H9 (cell line): ENCODE results near the gene ALDH1L1. TPM values are rescaled to one million over a fixed set of nuclear protein-coding genes. Genes with fewer than 3 reads are reported as not detected.

Experiments used
- DNase-seq: peaks from one replicate; pipeline ENCODE4 v3.0.0-alpha.2; 2017
- H2AFZ ChIP-seq: one replicate; pipeline ENCODE4 v1.6.1; 2013; ENCODE audit warnings: mild to moderate bottlenecking, low read length, control low read depth, moderate library complexity
- H2AK5ac ChIP-seq: 2 replicates; pipeline ENCODE4 v1.6.1; 2013; ENCODE audit warnings: low read length, control low read depth, mixed read lengths; ENCODE audit not compliant: insufficient read length
- H2BK120ac ChIP-seq: one replicate; pipeline ENCODE4 v1.6.1; 2013; ENCODE audit warnings: low read depth, mild to moderate bottlenecking, low read length, control low read depth, inconsistent platforms; ENCODE audit not compliant: poor library complexity, severe bottlenecking
- H2BK12ac ChIP-seq: 2 replicates; pipeline ENCODE4 v1.6.1; 2013; ENCODE audit warnings: low read length, control low read depth, mixed read lengths, low read depth; ENCODE audit not compliant: insufficient read length
- H2BK15ac ChIP-seq: 2 replicates; pipeline ENCODE4 v1.6.1; 2013; ENCODE audit warnings: low read depth, low read length, control low read depth
- H2BK20ac ChIP-seq: one replicate; pipeline ENCODE4 v1.6.1; 2013; ENCODE audit warnings: low read depth, mild to moderate bottlenecking, low read length, control low read depth, inconsistent platforms; ENCODE audit not compliant: poor library complexity, severe bottlenecking
- H2BK5ac ChIP-seq: 2 replicates; pipeline ENCODE4 v1.6.1; 2013; ENCODE audit warnings: low read length, control low read depth, mixed read lengths; ENCODE audit not compliant: insufficient read length
- H3K14ac ChIP-seq: 2 replicates; pipeline ENCODE4 v1.6.1; 2013; ENCODE audit warnings: low read length, control low read depth; ENCODE audit not compliant: insufficient read depth
- H3K18ac ChIP-seq: 2 replicates; pipeline ENCODE4 v1.6.1; 2013; ENCODE audit warnings: low read depth, mild to moderate bottlenecking, mixed read lengths, low read length, control low read depth; ENCODE audit not compliant: insufficient read length
- H3K23ac ChIP-seq: 2 replicates; pipeline ENCODE4 v1.6.1; 2013; ENCODE audit warnings: low read length, control low read depth, mixed read lengths, low read depth; ENCODE audit not compliant: insufficient read length
- H3K23me2 ChIP-seq: 2 replicates; pipeline ENCODE4 v1.6.1; 2013; ENCODE audit warnings: low read depth, mild to moderate bottlenecking, mixed read lengths, low read length, control low read depth; ENCODE audit not compliant: insufficient read length, poor library complexity, severe bottlenecking
- H3K27ac ChIP-seq: 2 replicates; pipeline ENCODE4 v1.5.1; 2013; ENCODE audit warnings: low read length, control low read depth, mixed read lengths, low read depth; ENCODE audit not compliant: insufficient read length
- H3K27me3 ChIP-seq: 2 replicates; pipeline ENCODE4 v1.6.1; 2013; ENCODE audit warnings: low read length, control low read depth, inconsistent platforms; ENCODE audit not compliant: insufficient read depth
- H3K4ac ChIP-seq: 2 replicates; pipeline ENCODE4 v1.6.1; 2013; ENCODE audit warnings: low read depth, mild to moderate bottlenecking, control low read depth, inconsistent platforms, low read length, moderate library complexity
- H3K4me1 ChIP-seq: 2 replicates; pipeline ENCODE4 v1.6.1; 2013; ENCODE audit warnings: low read length, control low read depth, inconsistent platforms; ENCODE audit not compliant: insufficient read depth
- H3K4me2 ChIP-seq: 2 replicates; pipeline ENCODE4 v1.6.1; 2013; ENCODE audit warnings: low read length, control low read depth, mixed read lengths; ENCODE audit not compliant: insufficient read length, insufficient read depth
- H3K56ac ChIP-seq: 2 replicates; pipeline ENCODE4 v1.6.1; 2013; ENCODE audit warnings: low read depth, mild to moderate bottlenecking, mixed read lengths, low read length, control low read depth; ENCODE audit not compliant: insufficient read length
- H3K79me1 ChIP-seq: 2 replicates; pipeline ENCODE4 v1.6.1; 2013; ENCODE audit warnings: low read depth, mild to moderate bottlenecking, moderate library complexity, low read length, control low read depth, inconsistent platforms; ENCODE audit not compliant: insufficient read depth, poor library complexity, severe bottlenecking
- H3K79me2 ChIP-seq: 2 replicates; pipeline ENCODE4 v1.6.1; 2013; ENCODE audit warnings: low read length, control low read depth, inconsistent platforms; ENCODE audit not compliant: insufficient read depth
- H3K9ac ChIP-seq: 2 replicates; pipeline ENCODE4 v1.6.1; 2013; ENCODE audit warnings: low read length, control low read depth, mixed read lengths; ENCODE audit not compliant: insufficient read length; ENCODE audit errors: extremely low read depth
- H3K9me3 ChIP-seq: one replicate; pipeline ENCODE4 v1.6.1; 2013; ENCODE audit warnings: low read depth, low read length, inconsistent platforms; ENCODE audit not compliant: control insufficient read depth
- H3T11ph ChIP-seq: one replicate; pipeline ENCODE4 v1.6.1; 2013; ENCODE audit warnings: mild to moderate bottlenecking, low read length, control low read depth, inconsistent platforms
- H4K20me1 ChIP-seq: one replicate; pipeline ENCODE4 v1.6.1; 2013; ENCODE audit not compliant: control insufficient read depth, insufficient read length, insufficient read depth
- H4K5ac ChIP-seq: 2 replicates; pipeline ENCODE4 v1.6.1; 2013; ENCODE audit warnings: low read depth, mild to moderate bottlenecking, mixed read lengths, low read length, control low read depth; ENCODE audit not compliant: insufficient read length
- H4K8ac ChIP-seq: replicated peaks from 2 replicates; pipeline ENCODE4 v1.6.1; 2013; ENCODE audit warnings: low read length, control low read depth, mixed read lengths, low read depth; ENCODE audit not compliant: insufficient read length
- H4K91ac ChIP-seq: 2 replicates; pipeline ENCODE4 v1.6.1; 2013; ENCODE audit warnings: low read depth, mild to moderate bottlenecking, moderate library complexity, mixed read lengths, low read length, control low read depth; ENCODE audit not compliant: insufficient read length
- H3K27ac Mint-ChIP-seq, 3 experiments: 2 replicates in 2 of 3; 3 replicates in 1 of 3; pipeline ENCODE4 v1.8.0; 2020 to 2021; ENCODE audit warnings: mixed read lengths in 3 of 3, mild to moderate bottlenecking in 1 of 3, moderate library complexity in 1 of 3
- H3K27me3 Mint-ChIP-seq: 2 replicates; pipeline ENCODE4 v1.8.0; 2021; ENCODE audit warnings: low read depth, mild to moderate bottlenecking, moderate library complexity, mixed read lengths
- H3K36me3 Mint-ChIP-seq, 3 experiments: 2 replicates in 2 of 3; 3 replicates in 1 of 3; pipeline ENCODE4 v1.8.0; 2020 to 2021; ENCODE audit warnings: low read depth in 3 of 3, mixed read lengths in 3 of 3; ENCODE audit not compliant: insufficient read depth in 1 of 3
- H3K4me1 Mint-ChIP-seq, 2 experiments: 2 replicates each; pipeline ENCODE4 v1.8.0; 2020; ENCODE audit warnings: mixed read lengths in 2 of 2
- H3K4me3 Mint-ChIP-seq, 2 experiments: 2 replicates in 1 of 2; 3 replicates in 1 of 2; pipeline ENCODE4 v1.8.0; 2020 to 2021; ENCODE audit warnings: mild to moderate bottlenecking in 2 of 2, mixed read lengths in 2 of 2, moderate library complexity in 1 of 2
- H3K9me3 Mint-ChIP-seq, 2 experiments: 2 replicates in 1 of 2; 3 replicates in 1 of 2; pipeline ENCODE4 v1.8.0; 2020; ENCODE audit warnings: mild to moderate bottlenecking in 2 of 2, mixed read lengths in 2 of 2, moderate library complexity in 1 of 2
- CTCF ChIP-seq: fragments of 200-600 bp; sonication (generic); conservative IDR thresholded peaks from 3 replicates; pipeline ENCODE4 v1.8.0; 2021; ENCODE audit warnings: antibody characterized with exemption, mild to moderate bottlenecking
- WGBS: extraction: QIAGEN DNeasy Blood & Tissue Kit; methylation state at CpG from one replicate; pipeline ENCODE4 v1.1.7; 2013; ENCODE audit warnings: missing lambda C conversion rate, low lambda C conversion rate, mixed read lengths; ENCODE audit not compliant: insufficient read length; ENCODE audit errors: extremely low coverage; 5-methylcytosine and 5-hydroxymethylcytosine counted together
- total RNA-seq: library from RNA; stranded (reverse); gene quantifications from 2 replicates; pipeline ENCODE4 v1.2.1, GENCODE V29; 2021

The ALDH1L1 gene
- total RNA-seq, 1 experiment from 2014 or later = 0.90 TPM

DNA sequence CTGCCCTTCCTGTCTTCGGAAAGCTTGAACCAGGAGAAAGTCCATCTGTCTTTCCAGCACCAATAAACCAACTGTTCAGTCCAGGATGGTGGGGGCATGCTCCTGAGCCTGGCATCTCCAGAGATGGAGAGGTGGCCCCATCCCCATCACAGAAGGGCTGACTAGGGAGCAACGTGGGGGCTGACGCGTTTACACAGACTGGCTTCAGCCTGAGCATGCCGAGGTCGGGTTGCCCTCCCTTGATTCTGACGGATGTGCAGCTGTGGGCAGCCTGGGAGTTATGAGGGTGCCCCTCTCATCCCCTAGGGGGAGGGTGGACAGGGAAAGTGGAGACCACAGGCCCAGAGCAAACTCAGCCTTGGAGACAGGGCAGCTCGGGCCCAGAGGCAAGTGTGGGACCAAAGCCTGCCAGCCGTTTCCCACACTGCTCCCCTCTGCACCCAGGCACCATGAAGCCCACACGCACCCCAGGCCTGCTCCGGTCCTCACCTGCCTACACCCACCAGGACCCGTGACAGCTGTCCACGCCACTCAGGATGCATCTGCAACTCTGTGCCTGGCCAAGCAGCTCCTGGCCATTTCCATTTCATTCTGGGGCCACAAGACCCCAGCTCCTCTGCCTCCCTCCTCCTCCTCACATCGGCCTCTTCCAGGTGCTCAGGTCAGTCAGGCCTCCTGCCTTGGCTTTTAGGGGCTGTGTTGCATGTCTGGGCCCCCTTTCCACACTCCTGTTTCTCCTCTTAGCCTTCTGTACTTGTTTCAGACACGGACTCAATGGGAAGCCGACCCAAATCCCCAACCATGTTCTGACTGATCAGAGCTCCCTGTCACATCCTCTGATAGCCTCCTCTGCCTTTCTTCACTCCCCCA, 48.3 kb downstream of the ALDH1L1 start:
- Mint-ChIP-seq H3K36me3 (no peaks in the 10 kb centered on the region), H3K27me3 (peaks cover 28% of the 10 kb centered on the region), H3K27ac (peak overlapping the region in 1 of 3 experiments; percentile 72; a peak in 2 of 7 replicates), H3K4me1 (peaks cover 17% of the 10 kb centered on the region in 2 experiments), H3K9me3 (no peaks in the 10 kb centered on the region; a peak in 1 of 5 replicates), H3K4me3 (peak overlapping the region in 1 of 2 experiments; percentile 2; a peak in 1 of 5 replicates)
- Histone ChIP-seq H3K23me2 (no peaks in the 10 kb centered on the region), H2AK5ac (no peak overlapping the region), H2BK5ac (no peak overlapping the region), H2BK15ac (no peak overlapping the region), H3K79me1 (no peaks in the 10 kb centered on the region), H3K79me2 (no peaks in the 10 kb centered on the region), H3K27me3 (no peaks in the 10 kb centered on the region), H3K18ac (no peak overlapping the region), H4K91ac (no peak overlapping the region), H3K4me1 (peaks cover 3% of the 10 kb centered on the region; the same call in 1 of the 2 replicates), H4K8ac (no peak overlapping the region), H2BK20ac (no peak overlapping the region), H4K20me1 (peaks cover 2% of the 10 kb centered on the region), H2AFZ (no peak overlapping the region), H3K9me3 (no peaks in the 10 kb centered on the region), H3K4me2 (no peak overlapping the region), H3K9ac (no peak overlapping the region), H3T11ph (no peak overlapping the region), H3K14ac (no peak overlapping the region), H2BK120ac (no peak overlapping the region), H3K23ac (no peak overlapping the region), H4K5ac (no peak overlapping the region), H3K56ac (no peak overlapping the region), H3K4ac (no peak overlapping the region), H2BK12ac (no peak overlapping the region), H3K27ac (no peak overlapping the region)
- TF ChIP-seq CTCF = no peak
- DNase-seq = peak; percentile 22
- WGBS = no CpG with 5 or more reads among the region's 16 CpGs
